Thyroid gland (tissue), 4 donors: ENCODE data around the gene TRIM3. TPM values are rescaled to one million over a fixed set of nuclear protein-coding genes. Genes with fewer than 3 reads are reported as not detected.

ENCODE experiments used
- DNase-seq, 2 donors: peaks; one replicate each; pipeline ENCODE4 v3.0.0-alpha.2; 2019
- H3K27ac ChIP-seq, 3 donors: fragments of 200-600 bp; sonication (generic); 1 replicate in 2 of 3; 2 replicates in 1 of 3; pipeline ENCODE4 v1.5.1; 2016 to 2019; ENCODE audit warnings: mild to moderate bottlenecking in 1 of 3, moderate library complexity in 1 of 3
- H3K27me3 ChIP-seq: fragments of 200-600 bp; sonication (generic); one replicate; pipeline ENCODE4 v1.5.1; 2019
- H3K36me3 ChIP-seq, 2 donors: fragments of 200-600 bp; sonication (generic); one replicate each; pipeline ENCODE4 v1.5.1; 2016 to 2019
- H3K4me1 ChIP-seq, 2 donors: fragments of 200-600 bp; sonication (generic); one replicate each; pipeline ENCODE4 v1.5.1; 2017 to 2019
- H3K4me3 ChIP-seq, 3 donors: fragments of 200-600 bp; sonication (generic); replicated peaks in 1 of 3; 1 replicate in 2 of 3; 2 replicates in 1 of 3; pipeline ENCODE4 v1.5.1; 2016; ENCODE audit warnings: mild to moderate bottlenecking in 1 of 3
- H3K9me3 ChIP-seq: fragments of 200-600 bp; sonication (generic); one replicate; pipeline ENCODE4 v1.5.1; 2017
- CTCF ChIP-seq, 6 experiments: fragments of 200-600 bp in 3 of 6; fragments of 450-650 bp in 3 of 6; sonication (generic) in 3 of 6; IDR thresholded peaks; one replicate each; pipeline ENCODE4 v1.5.1; 2016 to 2019; ENCODE audit warnings: antibody characterized with exemption in 6 of 6, mild to moderate bottlenecking in 2 of 6, inconsistent platforms in 1 of 6, moderate library complexity in 1 of 6
- POLR2A ChIP-seq, 2 donors: fragments of 450-650 bp; IDR thresholded peaks; one replicate each; pipeline ENCODE4 v1.6.1; 2017; ENCODE audit warnings: antibody characterized with exemption in 2 of 2, mild to moderate bottlenecking in 2 of 2, moderate library complexity in 1 of 2
- WGBS, 2 donors: methylation state at CpG; one replicate each; pipeline ENCODE4 v1.1.5; 2017; 5-methylcytosine and 5-hydroxymethylcytosine counted together
- intact Hi-C: fragments of 100-400 bp; cut with DNase I; formaldehyde crosslinking; loops from one replicate; pipeline ENCODE4 v1.15.1; 2023
- total RNA-seq, 4 donors: library from RNA; depleted of rRNA; stranded (reverse); fragments of >200 nt; gene quantifications; one replicate each; pipeline ENCODE4 v1.2.3, GENCODE V29; 2016

The TRIM3 gene
- total RNA-seq, 4 donors from 2014 or later: 11.0 to 20.8 (median 14.6) TPM

DNA sequence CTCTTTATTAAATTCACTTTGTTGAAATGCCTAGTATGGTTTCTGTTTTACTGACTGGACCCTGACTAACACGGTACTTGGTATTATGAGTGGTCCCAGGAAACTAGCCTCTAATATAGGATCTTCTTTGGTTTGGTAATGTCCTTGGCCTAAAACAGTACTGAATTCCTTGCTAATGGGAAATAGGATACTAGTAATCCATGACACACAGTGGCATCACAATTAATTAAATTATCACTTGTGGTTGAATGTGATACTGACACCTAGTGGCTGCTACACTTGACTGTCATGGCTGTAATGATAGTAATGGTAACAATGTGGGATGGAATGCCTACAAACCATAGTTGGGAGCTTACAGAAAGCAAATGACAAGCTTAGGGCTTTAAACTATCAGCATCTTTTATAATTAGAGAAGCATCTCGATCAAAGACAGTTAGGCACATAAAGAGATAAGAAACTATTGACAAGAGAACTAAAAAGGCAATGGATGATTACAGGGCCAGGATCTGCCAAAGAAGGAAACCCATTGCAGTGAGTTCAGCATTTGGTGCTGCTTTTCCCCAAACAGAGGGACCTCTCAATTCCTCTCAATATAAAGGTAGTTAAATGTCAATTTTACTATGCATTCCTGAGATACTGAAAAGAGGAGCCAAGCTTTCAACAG, 32.0 kb upstream of the TRIM3 start:
- no peak for DNase-seq
- Histone ChIP-seq H3K27me3 (no peaks in the 10 kb centered on the region), H3K36me3 (no peaks in the 10 kb centered on the region), H3K9me3 (no peaks in the 10 kb centered on the region), H3K4me3 (no peak overlapping the region), H3K4me1 (no peaks in the 10 kb centered on the region), H3K27ac (no peak overlapping the region)
- intact Hi-C loops: no loop called here
- 54 to 59% methylated on average over 2 of the region's 2 CpGs for WGBS, 2 donors
- TF ChIP-seq POLR2A (IDR thresholded peaks at IDR 0.05) (no peak), CTCF (IDR thresholded peaks at IDR 0.05) (peak in 5 of 6 experiments; percentile 30 to 67 (median 67))

GRCh38 chr11:6504166-6504565, 30.4 kb upstream of the TRIM3 start:
- Histone ChIP-seq H3K9me3 (no peaks in the 10 kb centered on the region), H3K27ac (no peak overlapping the region), H3K4me1 (no peaks in the 10 kb centered on the region), H3K36me3 (no peaks in the 10 kb centered on the region), H3K4me3 (no peak overlapping the region), H3K27me3 (no peaks in the 10 kb centered on the region)
- TF ChIP-seq CTCF (IDR thresholded peaks at IDR 0.05) (no peak), POLR2A (IDR thresholded peaks at IDR 0.05) (no peak)
- intact Hi-C loops: no loop called here
- WGBS, 2 donors: 85 to 86% methylated on average over 3 of the region's 3 CpGs
- DNase-seq: no peak

GRCh38 chr11:6502382-6502781, 28.6 kb upstream of the TRIM3 start:
- WGBS, 2 donors: 98% methylated on average over 3 of the region's 3 CpGs

DNA sequence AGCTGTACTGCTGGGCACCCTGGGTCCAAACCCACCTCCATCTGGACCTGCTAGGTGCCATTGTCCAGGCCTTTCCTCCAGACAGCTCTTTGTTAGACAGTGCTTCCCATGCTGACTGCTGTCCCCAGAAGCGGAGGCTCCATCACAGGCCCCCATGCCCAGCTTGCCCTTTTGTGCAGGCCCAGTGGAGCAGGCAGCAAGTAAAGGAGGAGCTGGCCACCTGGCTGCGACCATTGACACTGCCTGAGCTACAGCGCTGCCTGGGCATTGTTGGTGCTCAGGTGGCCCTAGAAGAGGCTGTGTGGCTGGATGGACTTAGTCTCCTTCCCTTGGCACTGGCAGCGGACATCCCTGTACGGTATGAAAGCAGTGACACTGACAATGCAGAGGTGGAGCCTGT, 24.8 kb upstream of the TRIM3 start:
- Histone ChIP-seq H3K9me3 (no peaks in the 10 kb centered on the region), H3K36me3 (no peaks in the 10 kb centered on the region), H3K4me3 (no peak overlapping the region), H3K27ac (no peak overlapping the region), H3K4me1 (no peaks in the 10 kb centered on the region), H3K27me3 (no peaks in the 10 kb centered on the region)
- no peak for DNase-seq
- no peak for TF ChIP-seq CTCF (IDR thresholded peaks at IDR 0.05)
- no peak for TF ChIP-seq POLR2A (IDR thresholded peaks at IDR 0.05)
- WGBS, 2 donors: 91% methylated on average over 5 of the region's 5 CpGs
- intact Hi-C loops: loop anchor here (10.0 kb wide), 1 partner anchor 104 kb away; the partner anchor contains the start of gene SMPD1

More at GRCh38 chr11:6502382-6502781, 28.6 kb upstream of the TRIM3 start:
- Histone ChIP-seq H3K9me3 (no peaks in the 10 kb centered on the region), H3K36me3 (no peaks in the 10 kb centered on the region), H3K4me3 (no peak overlapping the region), H3K4me1 (no peaks in the 10 kb centered on the region), H3K27ac (no peak overlapping the region), H3K27me3 (no peaks in the 10 kb centered on the region)
- intact Hi-C loops: no loop called here
- TF ChIP-seq CTCF (IDR thresholded peaks at IDR 0.05) (no peak), POLR2A (IDR thresholded peaks at IDR 0.05) (no peak)
- no peak for DNase-seq

- Histone ChIP-seq H3K4me1 (no peaks in the 10 kb centered on the region), H3K27ac (no peak overlapping the region), H3K9me3 (no peaks in the 10 kb centered on the region), H3K27me3 (no peaks in the 10 kb centered on the region), H3K4me3 (no peak overlapping the region), H3K36me3 (no peaks in the 10 kb centered on the region)
- DNase-seq: no peak
- intact Hi-C loops: loop anchor here (10.0 kb wide), 1 partner anchor 103 kb away; the partner anchor contains the start of gene SMPD1
- TF ChIP-seq POLR2A (IDR thresholded peaks at IDR 0.05) (no peak), CTCF (IDR thresholded peaks at IDR 0.05) (no peak)
- 59 to 61% methylated on average over 6 to 7 of the region's 7 CpGs for WGBS, 2 donors
These were observed 24.4 kb upstream of the TRIM3 start for GRCh38 chr11:6498121-6498520.
